Renal cortex interstitium (tissue), 11 donors: ENCODE data around the gene RAB1A. TPM values are rescaled to one million over a fixed set of nuclear protein-coding genes. Genes with fewer than 3 reads are reported as not detected.

Source experiments
- DNase-seq, 11 donors: peaks; one replicate each; pipeline ENCODE4 v3.0.0-alpha.2; 2013; ENCODE audit warnings: low read depth in 9 of 11, low spot score in 4 of 11; ENCODE audit errors: extremely low read depth in 1 of 11
- polyA plus RNA-seq, 3 donors: library from polyadenylated mRNA; unstranded; fragments of 120-200 nt; gene quantifications; one replicate each; pipeline ENCODE4 v1.2.1, GENCODE V29; 2013; ENCODE audit not compliant: insufficient read length in 3 of 3

The RAB1A gene
- polyA plus RNA-seq, 3 donors: 229 to 277 (median 254) TPM

- peak in 1 of 11 donors; percentile 56 for DNase-seq
Measured at GRCh38 chr2:65055422-65056214, 74.3 kb downstream of the RAB1A start.

- DNase-seq: no peak
Measured at GRCh38 chr2:65054749-65055421, 75.0 kb downstream of the RAB1A start.

- DNase-seq: no peak
Measured at GRCh38 chr2:65053199-65053598, 76.7 kb downstream of the RAB1A start.

GRCh38 chr2:65050931-65051330 is 79.0 kb downstream of the RAB1A start:
- DNase-seq: no peak

- no peak for DNase-seq
Measured at GRCh38 chr2:65049010-65049639, 80.8 kb downstream of the RAB1A start.

- no peak for DNase-seq
Measured at GRCh38 chr2:65046633-65047407, 83.1 kb downstream of the RAB1A start.

- no peak for DNase-seq
Measured at GRCh38 chr2:65045651-65046050, 84.3 kb downstream of the RAB1A start.

GRCh38 chr2:65044097-65044735 is 85.7 kb downstream of the RAB1A start:
- DNase-seq: no peak

- DNase-seq: no peak
Measured at GRCh38 chr2:65043001-65043400, 86.9 kb downstream of the RAB1A start.

- peak in 8 of 11 donors; percentile 55 to 78 (median 64) for DNase-seq
Measured at GRCh38 chr2:65040400-65041261, 89.3 kb downstream of the RAB1A start.

GRCh38 chr2:65039640-65040039 is 90.3 kb downstream of the RAB1A start:
- no peak for DNase-seq

- no peak for DNase-seq
Measured at GRCh38 chr2:65037178-65037577, 92.7 kb downstream of the RAB1A start.

Other genes with a start within 250 kb of the RAB1A start
- gene SLC1A4, start 140.7 kb downstream of the RAB1A start, polyA plus RNA-seq: 10 to 100 TPM in 1 of 3 donors, 1 to 10 TPM in 2; 7.3 to 10.3 (median 8.1) TPM
- 10 to 100 TPM; 28.0 to 31.3 (median 29.2) TPM for gene CEP68, start 73.7 kb downstream of the RAB1A start, polyA plus RNA-seq
- gene ACTR2, start 97.7 kb upstream of the RAB1A start, polyA plus RNA-seq: 100 to 1,000 TPM; 175 to 209 (median 185) TPM